Mammary epithelial cell (primary cell): ENCODE results near the gene PTPRR.

Experiments used
- EZH2 ChIP-seq: IDR thresholded peaks from 2 replicates; pipeline ENCODE4 v1.6.1; 2012; ENCODE audit warnings: low read length, inconsistent platforms, borderline replicate concordance
- TF ChIP-seq, protein P1 (sequence below), 2 donors: IDR thresholded peaks in 1 of 2; conservative IDR thresholded peaks in 1 of 2; 2 replicates each; pipeline ENCODE4 v1.5.1; 2011 to 2012; ENCODE audit warnings: inconsistent platforms in 2 of 2, low read length in 2 of 2, mild to moderate bottlenecking in 2 of 2, control low read depth in 1 of 2, low read depth in 1 of 2; ENCODE audit not compliant: insufficient read depth in 1 of 2; ENCODE audit errors: extremely low read depth in 1 of 2

DNA sequence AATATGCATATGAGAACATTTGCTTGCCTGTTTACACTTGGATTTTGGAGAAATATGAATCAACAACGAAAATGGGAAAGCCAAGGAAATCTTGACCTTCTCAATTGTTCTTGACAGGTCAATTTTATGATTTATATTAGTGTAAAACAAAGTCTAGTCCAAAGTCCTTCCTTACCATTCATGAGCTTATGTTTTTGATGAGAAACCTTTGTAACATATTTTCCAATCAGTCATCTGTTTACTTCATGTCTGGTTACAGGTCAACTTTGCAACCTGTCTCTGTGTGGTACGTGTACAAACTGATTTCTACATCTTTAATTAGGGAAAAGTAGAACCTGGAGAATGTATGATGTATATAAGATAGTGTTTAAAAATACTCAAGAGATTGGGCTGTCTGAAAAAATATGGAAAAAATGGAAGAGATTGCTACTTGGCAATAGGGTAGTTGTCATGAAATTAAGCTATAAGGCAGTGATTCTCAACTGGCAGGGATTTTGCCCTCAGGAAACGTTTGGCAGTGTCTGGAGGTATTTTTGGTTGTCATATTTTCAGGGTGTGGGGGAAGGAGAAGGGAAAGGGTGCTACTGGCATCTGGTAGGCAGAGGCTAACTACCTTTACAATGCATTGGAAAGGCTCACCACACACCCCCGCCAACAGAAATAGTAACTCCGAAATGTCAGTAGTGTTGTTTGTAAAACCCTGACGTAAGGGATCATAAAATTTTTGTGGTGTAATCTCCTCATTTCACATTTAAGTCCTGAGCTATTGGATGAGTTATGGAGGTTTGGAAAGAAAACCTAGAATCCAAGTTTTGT is 172.9 kb downstream of the PTPRR start:
- TF ChIP-seq, protein P1, sequence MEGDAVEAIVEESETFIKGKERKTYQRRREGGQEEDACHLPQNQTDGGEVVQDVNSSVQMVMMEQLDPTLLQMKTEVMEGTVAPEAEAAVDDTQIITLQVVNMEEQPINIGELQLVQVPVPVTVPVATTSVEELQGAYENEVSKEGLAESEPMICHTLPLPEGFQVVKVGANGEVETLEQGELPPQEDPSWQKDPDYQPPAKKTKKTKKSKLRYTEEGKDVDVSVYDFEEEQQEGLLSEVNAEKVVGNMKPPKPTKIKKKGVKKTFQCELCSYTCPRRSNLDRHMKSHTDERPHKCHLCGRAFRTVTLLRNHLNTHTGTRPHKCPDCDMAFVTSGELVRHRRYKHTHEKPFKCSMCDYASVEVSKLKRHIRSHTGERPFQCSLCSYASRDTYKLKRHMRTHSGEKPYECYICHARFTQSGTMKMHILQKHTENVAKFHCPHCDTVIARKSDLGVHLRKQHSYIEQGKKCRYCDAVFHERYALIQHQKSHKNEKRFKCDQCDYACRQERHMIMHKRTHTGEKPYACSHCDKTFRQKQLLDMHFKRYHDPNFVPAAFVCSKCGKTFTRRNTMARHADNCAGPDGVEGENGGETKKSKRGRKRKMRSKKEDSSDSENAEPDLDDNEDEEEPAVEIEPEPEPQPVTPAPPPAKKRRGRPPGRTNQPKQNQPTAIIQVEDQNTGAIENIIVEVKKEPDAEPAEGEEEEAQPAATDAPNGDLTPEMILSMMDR (conservative IDR thresholded peaks at IDR 0.05 in 1 of 2, IDR thresholded peaks at IDR 0.05 in 1 of 2; ENCODE audit: extremely low read depth in 1 of 2, insufficient read depth in 1 of 2, low read depth in 1 of 2, low read length in 2 of 2), result no peak
- no peak for TF ChIP-seq EZH2
